Thyroid gland (tissue), 4 donors: ENCODE data around the gene KIRREL1.

ENCODE experiments used
- CTCF ChIP-seq, 6 experiments: fragments of 200-600 bp in 3 of 6; fragments of 450-650 bp in 3 of 6; sonication (generic) in 3 of 6; IDR thresholded peaks; one replicate each; pipeline ENCODE4 v1.5.1; 2016 to 2019; ENCODE audit warnings: antibody characterized with exemption in 6 of 6, mild to moderate bottlenecking in 2 of 6, inconsistent platforms in 1 of 6, moderate library complexity in 1 of 6
- POLR2A ChIP-seq, 2 donors: fragments of 450-650 bp; IDR thresholded peaks; one replicate each; pipeline ENCODE4 v1.6.1; 2017; ENCODE audit warnings: antibody characterized with exemption in 2 of 2, mild to moderate bottlenecking in 2 of 2, moderate library complexity in 1 of 2

GRCh38 chr1:158145173-158145719 lies 151.8 kb downstream of the KIRREL1 start:
- TF ChIP-seq POLR2A (IDR thresholded peaks at IDR 0.05) (no peak), CTCF (IDR thresholded peaks at IDR 0.05) (no peak)
